Stimulated activated CD8-positive, alpha-beta memory T cell treated with anti-CD3 and anti-CD28 coated beads, Interleukin-4, amount 100 ng/mL, for 24 hours (primary cell): ENCODE measurements around the gene TIGD4.

Experiments used
- DNase-seq: peaks from one replicate; pipeline ENCODE4 v3.0.0-alpha.2; 2020; ENCODE audit warnings: low read depth

TIGD4 gene

GRCh38 chr4:152719801-152720556 lies 59.6 kb downstream of the TIGD4 start:
- no peak for DNase-seq
